Activated T-helper 9 cell treated with anti-CD3 and anti-CD28 coated beads, Interleukin-2, amount 50 U/mL, for 16 hours (primary cell): ENCODE results near the gene DOCK4.

Experiments used
- DNase-seq: peaks from one replicate; pipeline ENCODE4 v3.0.0-alpha.2; 2020; ENCODE audit warnings: low read depth

DOCK4 gene

GRCh38 chr7:112105584-112106530 is 100.3 kb downstream of the DOCK4 start:
- no peak for DNase-seq

- DNase-seq = no peak
Measured at GRCh38 chr7:112104120-112104519, 102.1 kb downstream of the DOCK4 start.

DNA sequence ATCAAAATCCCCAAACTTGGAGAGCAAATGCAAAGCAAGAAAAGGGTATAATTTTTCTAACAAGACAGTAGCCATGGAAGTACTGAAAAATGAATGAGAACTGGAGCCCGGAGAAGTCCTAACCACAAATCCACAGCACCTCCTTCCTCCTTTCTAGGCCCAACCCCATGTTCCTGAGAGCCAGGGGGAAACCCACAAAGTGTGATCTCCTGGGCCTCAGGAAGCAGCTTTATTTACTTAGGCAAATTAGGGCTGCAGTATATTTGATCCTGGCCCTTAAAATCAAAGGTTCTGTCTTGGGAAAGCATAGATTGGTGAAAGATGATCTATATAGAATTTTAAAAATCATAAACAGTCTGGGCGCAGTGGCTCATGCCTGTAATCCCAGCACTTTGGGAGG is 103.0 kb downstream of the DOCK4 start:
- no peak for DNase-seq

- DNase-seq = no peak
Measured at GRCh38 chr7:112101201-112101846, 104.9 kb downstream of the DOCK4 start.

- DNase-seq = no peak
Measured at GRCh38 chr7:112097524-112097923, 108.7 kb downstream of the DOCK4 start.

GRCh38 chr7:112093409-112093808 is 112.8 kb downstream of the DOCK4 start:
- DNase-seq = no peak

- DNase-seq = no peak
Measured at GRCh38 chr7:112092709-112093395, 113.3 kb downstream of the DOCK4 start.

- DNase-seq = no peak
Measured at GRCh38 chr7:112092306-112092705, 113.9 kb downstream of the DOCK4 start.

- DNase-seq = no peak
Measured at GRCh38 chr7:112091768-112092167, 114.4 kb downstream of the DOCK4 start.

DNA sequence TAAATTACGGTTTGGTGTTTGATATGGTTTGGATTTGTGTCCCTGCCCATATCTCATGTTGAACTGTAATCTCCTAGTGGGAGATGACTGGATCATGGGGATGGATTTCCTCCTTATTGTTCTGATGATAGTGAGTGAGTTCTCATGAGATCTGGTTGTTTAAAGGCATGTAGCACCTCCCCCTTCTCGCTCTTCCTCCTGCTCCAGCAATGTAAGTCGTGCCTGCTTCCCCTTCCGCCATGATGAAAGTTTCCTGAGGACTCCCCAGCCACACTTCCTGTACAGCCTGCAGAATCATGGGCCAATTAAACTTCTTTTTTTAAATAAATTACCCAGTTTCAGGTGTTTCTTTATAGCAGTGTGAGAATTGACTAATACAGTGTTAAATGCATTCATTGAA is 116.6 kb downstream of the DOCK4 start:
- no peak for DNase-seq

- DNase-seq = no peak
Measured at GRCh38 chr7:112088484-112089016, 117.6 kb downstream of the DOCK4 start.

DNA sequence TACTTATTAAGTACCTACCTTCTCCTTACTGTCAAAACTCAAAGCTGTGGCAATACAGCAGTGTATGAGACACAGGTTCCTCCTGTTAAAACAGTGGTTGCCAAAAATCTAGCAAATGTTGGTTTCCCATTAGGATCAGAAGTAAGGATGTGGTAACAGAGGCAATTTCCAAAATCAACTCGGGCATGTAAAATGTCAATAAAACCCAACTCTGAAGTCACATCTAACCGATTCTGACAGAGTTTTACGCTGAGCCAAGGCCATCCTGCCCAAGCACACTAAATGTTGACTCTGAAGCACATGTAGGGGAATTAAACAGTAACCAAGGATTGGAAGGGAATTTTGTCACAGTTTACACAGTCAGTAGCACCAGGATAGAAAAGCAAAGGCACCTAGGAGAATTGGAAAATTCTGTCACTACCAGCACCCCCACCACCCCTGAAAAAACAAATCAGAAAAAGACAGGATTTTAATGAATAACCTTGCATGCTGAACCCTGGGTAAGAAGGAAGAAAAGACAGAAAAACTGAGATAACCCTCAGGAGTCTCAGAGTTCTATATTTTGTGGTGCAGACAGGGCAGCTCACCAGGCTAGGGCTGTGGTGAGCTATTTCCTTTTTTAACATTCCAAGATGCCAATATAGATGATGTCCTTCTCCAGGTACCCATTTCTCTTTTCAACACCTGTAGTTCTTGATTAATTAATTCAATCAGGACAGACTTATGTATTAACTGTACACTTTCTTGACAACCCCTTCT is 119.5 kb downstream of the DOCK4 start:
- DNase-seq = no peak

- no peak for DNase-seq
Measured at GRCh38 chr7:112084520-112084971, 121.7 kb downstream of the DOCK4 start.

DNA sequence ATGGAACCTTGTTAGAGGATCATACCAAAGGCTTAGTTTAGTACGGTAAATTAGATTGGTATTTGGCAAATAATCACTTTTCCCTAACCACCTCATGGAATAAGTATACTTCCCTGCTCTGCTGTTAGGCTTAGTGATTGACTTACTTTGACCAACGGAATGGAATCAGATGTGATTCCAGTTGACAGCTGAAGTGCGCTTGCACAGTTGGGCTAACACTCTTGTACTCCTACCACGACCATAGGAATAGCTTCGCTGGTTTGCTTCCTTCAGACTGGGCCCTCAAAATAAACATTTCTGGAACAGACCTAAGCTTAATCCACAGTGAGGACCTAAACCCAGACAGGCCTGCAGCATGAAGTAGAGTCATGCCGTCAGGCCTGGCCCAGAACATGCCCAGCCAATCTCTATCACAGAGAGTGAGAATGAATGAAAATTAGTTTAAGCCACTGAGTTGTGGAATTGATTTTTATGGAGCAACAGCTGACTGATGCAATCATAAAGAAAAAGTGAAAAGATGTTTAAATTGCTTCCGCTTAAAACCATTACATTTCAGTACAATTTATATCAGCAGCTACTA is 122.3 kb downstream of the DOCK4 start:
- no peak for DNase-seq

DNA sequence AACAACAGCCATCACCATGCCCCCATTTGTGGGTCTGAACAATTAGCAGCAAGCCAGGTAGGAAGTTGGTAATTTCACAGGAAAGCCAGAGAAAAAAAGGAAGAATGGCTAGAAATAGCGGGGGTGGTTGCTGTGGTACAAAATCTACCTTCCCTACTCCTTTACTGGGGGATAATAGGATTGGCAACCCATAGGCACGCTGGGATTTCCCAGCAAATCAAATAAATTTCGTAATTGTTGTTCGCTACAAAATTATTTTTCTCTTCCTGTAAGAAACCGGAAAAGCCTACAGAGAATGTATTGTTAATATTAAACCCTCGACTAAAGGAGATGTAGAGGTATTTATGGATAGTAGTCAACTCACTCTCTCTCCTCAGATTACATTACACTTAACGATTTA is 123.9 kb downstream of the DOCK4 start:
- DNase-seq = no peak

DNA sequence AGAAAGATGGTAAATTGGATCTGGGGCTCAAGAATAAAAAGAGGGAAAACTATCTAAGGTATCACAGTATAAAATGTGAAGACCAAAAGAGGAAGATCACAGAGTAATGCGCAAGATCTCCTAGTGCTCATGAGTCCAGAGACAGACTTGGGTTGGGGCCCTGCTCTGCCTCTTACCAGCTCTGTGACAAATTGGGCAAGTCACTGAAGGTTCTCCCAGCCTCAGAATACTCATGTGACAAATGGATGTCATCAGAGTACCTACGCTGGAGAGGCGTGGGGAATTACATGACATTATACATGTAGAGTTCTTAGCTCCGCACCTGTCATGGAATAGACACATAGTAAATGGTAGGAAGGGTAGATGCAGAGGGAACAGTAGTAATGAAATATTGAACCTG is 124.4 kb downstream of the DOCK4 start:
- no peak for DNase-seq

DNA sequence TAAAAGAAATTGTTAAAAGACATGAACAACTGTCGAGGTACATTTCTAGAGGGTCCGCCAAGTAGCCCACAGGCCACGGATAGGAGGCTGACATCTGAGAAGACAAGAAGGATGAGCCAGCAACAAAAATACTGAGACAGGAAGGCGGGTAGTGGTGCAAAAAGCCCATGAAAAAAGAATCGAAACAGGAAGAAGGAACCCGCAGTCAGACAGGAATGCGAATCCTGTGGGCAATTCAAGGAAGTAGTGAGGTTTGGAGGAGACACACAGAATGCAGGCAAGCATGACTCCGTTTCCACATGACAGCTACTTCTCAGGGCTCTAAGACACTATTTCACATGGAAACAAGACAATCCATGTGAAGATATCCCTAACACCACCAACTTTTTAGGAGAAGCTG is 125.2 kb downstream of the DOCK4 start:
- no peak for DNase-seq

- DNase-seq = no peak
Measured at GRCh38 chr7:112080441-112080840, 125.8 kb downstream of the DOCK4 start.

- no peak for DNase-seq
Measured at GRCh38 chr7:112079673-112080072, 126.5 kb downstream of the DOCK4 start.

- no peak for DNase-seq
Measured at GRCh38 chr7:112079122-112079521, 127.1 kb downstream of the DOCK4 start.

DNA sequence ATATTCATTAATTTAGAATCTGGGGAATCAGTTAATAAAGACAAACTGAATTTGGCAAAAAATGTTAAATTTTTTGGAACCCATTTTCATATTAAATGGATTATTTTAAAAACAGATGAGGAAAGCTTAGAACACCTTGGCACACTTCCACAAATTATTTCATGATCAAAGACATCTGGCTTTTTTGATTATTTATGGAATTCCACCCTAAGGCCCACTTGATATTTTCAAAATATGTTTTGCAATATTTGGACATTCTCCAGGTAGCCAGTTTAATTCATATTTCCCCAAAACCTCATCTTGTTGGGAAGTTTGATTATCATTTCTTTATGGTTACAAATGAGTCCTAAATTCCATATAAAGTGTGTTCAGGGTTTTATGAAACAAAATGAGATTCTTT is 129.9 kb downstream of the DOCK4 start:
- DNase-seq = no peak
